ENCODE measurements around the gene ZNF275.

GRCh38 chrX:153318811-153319210 lies 15.1 kb upstream of the ZNF275 start:
- TF ChIP-seq REST (IDR thresholded peaks at IDR 0.05; ENCODE audit: insufficient read depth in 1 of 2, low read depth in 2 of 2, low read length in 2 of 2) (no peak), TAF1 (IDR thresholded peaks at IDR 0.05; ENCODE audit: borderline replicate concordance, insufficient read depth, low read length) (no peak), POLR2AphosphoS5 (IDR thresholded peaks at IDR 0.05; ENCODE audit: low read depth, low read length) (no peak)

Data from PFSK-1 (cell line).